HUES48 (cell line): Measurements from ENCODE around the gene TTC38.

ENCODE experiments used
- H3K27ac ChIP-seq: one replicate; pipeline ENCODE4 v1.7.0; 2013; ENCODE audit warnings: low read depth, low read length, inconsistent platforms
- H3K27me3 ChIP-seq: 2 replicates; pipeline ENCODE4 v1.6.1; 2013; ENCODE audit warnings: mild to moderate bottlenecking, low read length; ENCODE audit not compliant: control insufficient read depth, insufficient read depth
- H3K36me3 ChIP-seq: 2 replicates; pipeline ENCODE4 v1.6.1; 2013; ENCODE audit warnings: low read length; ENCODE audit not compliant: control insufficient read depth, insufficient read depth
- H3K4me1 ChIP-seq: 2 replicates; pipeline ENCODE4 v1.6.1; 2013; ENCODE audit warnings: mild to moderate bottlenecking, low read length; ENCODE audit not compliant: control insufficient read depth, insufficient read depth
- H3K4me3 ChIP-seq: 2 replicates; pipeline ENCODE4 v1.5.1; 2013; ENCODE audit warnings: mild to moderate bottlenecking, low read depth, low read length
- H3K9ac ChIP-seq: 2 replicates; pipeline ENCODE4 v1.6.1; 2013; ENCODE audit warnings: mild to moderate bottlenecking, low read depth, low read length, moderate library complexity
- H3K9me3 ChIP-seq: 2 replicates; pipeline ENCODE4 v1.6.1; 2013; ENCODE audit warnings: low read length; ENCODE audit not compliant: control insufficient read depth, insufficient read depth

The TTC38 gene

DNA sequence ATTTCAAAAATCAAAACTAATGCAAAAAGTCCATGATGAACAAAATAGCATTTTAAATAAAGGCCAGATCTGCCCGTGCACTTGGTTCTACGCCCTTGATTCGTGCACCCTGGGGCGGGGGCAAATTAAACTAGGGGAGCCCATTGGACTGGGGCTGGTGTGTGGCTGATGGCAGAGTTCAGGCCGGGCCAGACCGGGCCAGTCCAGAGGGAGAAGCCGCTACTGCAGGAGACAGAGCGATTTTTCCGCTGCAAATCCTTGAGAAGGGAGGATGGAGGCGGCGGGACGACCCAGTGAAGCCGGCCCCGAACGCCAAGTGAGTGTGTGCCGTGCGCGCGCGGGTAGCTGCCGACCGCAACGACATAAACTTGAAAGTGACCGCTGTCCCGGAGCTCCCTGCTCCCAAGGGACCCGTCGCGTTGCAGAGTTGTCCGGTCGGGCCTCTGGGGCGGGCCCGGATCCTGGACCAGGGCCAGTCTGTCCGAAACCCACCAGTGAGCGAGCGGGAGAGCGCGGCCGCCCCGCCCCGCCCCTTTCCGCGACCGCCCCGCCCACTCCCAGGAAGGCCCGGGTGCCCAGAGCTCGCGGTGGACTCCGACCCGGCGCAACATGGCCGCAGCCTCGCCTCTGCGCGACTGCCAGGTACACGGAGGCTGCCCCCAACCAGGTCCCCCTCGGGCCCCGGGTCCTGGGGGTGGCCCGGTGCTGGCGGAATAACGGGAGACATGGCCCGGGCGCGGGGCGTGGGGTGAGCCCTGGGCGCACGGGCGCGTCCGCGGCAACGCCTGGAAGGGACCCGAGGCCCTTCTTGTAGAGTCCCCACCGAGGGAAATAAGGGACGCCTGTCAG lies at the start of gene TTC38:
TTC38 (plus strand) TSS at position 578 of the 849 bp plus-strand sequence; CDS start at position 610, 32 bp downstream.
- Histone ChIP-seq H3K9me3 (peaks cover 6% of the 10 kb centered on the region; the same call in 1 of the 2 replicates), H3K9ac (no peak within 1 kb of the TSS), H3K4me1 (no peaks in the 10 kb centered on the region), H3K27ac (no peak within 1 kb of the TSS), H3K4me3 (peak within 1 kb of the TSS; percentile 77), H3K36me3 (peaks cover 6% of the 10 kb centered on the region), H3K27me3 (peaks cover 26% of the 10 kb centered on the region)

DNA sequence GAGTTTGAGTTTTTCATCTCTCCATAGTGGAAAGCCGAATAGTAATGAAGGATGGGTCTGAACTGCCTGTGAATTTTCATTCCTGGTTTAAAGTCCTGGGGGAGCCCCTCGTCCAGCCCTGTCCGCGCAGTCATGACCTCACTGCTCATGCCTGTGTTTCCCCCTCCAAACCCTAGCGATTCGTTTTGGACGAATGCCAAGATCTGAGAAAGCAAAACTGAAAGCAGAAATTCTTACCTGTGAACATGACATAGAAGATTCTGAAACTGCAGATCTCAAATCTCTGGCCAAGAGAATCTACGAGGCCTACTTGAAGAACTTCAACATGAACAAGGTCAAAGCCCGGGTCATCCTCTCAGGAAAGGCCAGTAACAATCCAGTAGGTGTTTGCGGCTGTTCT lies 48.2 kb upstream of the TTC38 start:
- Histone ChIP-seq H3K27ac (no peak overlapping the region), H3K4me3 (no peak overlapping the region), H3K4me1 (no peaks in the 10 kb centered on the region), H3K9me3 (no peaks in the 10 kb centered on the region), H3K9ac (no peak overlapping the region), H3K36me3 (no peaks in the 10 kb centered on the region), H3K27me3 (no peaks in the 10 kb centered on the region)

DNA sequence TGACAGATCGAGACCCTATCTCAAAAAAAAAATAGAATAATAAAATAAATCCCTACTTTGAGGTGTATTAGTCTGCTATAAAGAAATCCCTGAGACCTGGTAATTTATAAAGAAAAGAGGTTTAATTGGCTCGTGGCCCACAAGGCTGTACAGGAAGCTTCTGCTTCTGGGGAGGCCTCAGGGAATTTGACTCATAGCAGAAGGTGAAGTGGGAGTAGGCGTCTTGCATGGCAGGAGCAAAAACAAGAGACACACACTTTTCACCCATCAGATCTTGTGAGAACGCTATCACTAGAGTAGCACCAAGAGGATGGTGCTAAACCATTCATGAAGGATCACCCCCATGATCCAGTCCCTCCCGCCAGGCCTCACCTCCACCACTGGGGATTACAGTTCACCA lies 46.9 kb upstream of the TTC38 start:
- H3K9ac ChIP-seq: no peak overlapping the region
- no peaks in the 10 kb centered on the region for H3K27me3 ChIP-seq
- H3K4me1 ChIP-seq: no peaks in the 10 kb centered on the region
- no peak overlapping the region for H3K4me3 ChIP-seq
- H3K9me3 ChIP-seq: no peaks in the 10 kb centered on the region
- H3K27ac ChIP-seq: no peak overlapping the region
- no peaks in the 10 kb centered on the region for H3K36me3 ChIP-seq

DNA sequence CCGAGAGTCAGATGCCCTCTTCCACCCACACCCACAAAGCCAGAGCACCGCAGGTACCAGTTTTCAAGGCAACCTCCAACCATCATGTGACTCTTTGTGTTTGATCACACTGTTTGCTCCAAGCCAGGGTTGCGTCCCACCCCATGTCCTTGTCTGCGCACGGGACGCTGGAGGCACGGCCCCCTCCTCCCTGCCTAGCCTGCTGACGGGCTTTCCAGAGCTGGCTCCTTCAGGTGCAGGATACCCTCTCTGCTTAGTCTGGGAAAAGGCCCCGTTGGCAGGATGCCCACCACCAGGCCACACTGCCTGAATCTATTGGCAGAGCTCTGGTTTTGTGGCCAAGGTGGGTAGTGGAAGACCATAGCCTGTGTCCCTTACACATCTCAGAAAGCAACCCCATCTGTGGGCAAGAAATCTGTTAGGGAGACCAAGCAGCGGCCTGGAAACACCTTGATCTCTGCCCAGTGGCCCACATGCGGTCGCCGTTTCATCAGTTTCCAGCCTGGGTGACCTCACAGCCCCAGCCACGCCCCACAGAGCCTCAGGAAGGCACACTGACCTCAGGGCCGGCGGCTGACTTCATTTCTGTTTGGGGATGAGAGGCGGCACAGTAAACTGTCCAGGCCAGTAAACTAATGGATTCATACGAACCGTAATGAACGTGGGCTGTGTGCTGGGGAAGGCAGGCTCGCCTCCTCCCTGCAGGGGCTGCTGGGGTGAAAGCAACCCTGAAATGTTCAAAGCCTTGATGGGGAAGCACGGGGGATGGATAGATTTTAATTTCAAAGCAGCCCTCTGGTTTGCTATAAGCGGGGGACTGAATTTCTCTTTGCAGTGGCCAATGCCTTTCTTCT lies 43.5 kb upstream of the TTC38 start:
- Histone ChIP-seq H3K27me3 (no peaks in the 10 kb centered on the region), H3K9me3 (no peaks in the 10 kb centered on the region), H3K4me3 (no peak overlapping the region), H3K4me1 (no peaks in the 10 kb centered on the region), H3K36me3 (no peaks in the 10 kb centered on the region), H3K9ac (no peak overlapping the region), H3K27ac (no peak overlapping the region)

DNA sequence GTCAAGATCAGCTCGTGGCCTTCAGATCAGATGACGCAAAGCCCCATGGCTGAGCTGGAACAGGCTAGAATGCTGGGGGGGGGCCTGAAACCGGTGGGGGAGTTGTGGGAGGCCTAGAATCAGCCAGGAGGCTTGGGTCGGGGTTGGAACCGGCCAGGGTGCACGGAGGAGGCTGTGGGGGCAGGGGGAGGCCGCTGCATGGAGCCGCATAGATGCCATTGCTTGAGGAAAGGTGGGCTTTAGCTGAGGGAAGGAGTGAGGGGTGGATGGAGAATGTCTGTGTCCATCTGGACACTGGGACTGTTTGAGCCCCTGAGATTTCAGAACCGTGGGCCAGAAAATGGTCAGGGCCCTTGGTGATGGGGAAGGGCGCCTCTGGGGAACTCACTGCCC lies 42.9 kb upstream of the TTC38 start:
- Histone ChIP-seq H3K36me3 (no peaks in the 10 kb centered on the region), H3K27ac (no peak overlapping the region), H3K9me3 (no peaks in the 10 kb centered on the region), H3K4me1 (no peaks in the 10 kb centered on the region), H3K9ac (no peak overlapping the region), H3K4me3 (no peak overlapping the region), H3K27me3 (no peaks in the 10 kb centered on the region)

DNA sequence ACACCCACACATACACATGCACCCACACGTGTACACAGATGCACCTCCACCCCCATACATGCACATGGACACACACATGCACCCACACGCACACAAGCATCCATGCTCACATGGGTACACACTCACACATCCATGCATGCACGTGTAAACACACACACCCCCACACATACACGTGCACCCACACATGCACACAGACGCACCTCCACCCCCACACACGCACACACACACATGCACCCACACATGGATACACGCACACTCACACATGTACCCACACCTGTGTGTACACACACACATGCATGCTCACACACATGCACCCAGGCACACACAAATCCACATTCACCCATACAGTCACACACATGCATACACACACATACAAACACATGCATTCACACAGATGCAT lies 42.2 kb upstream of the TTC38 start:
- Histone ChIP-seq H3K9me3 (no peaks in the 10 kb centered on the region), H3K4me1 (no peaks in the 10 kb centered on the region), H3K4me3 (no peak overlapping the region), H3K27ac (no peak overlapping the region), H3K9ac (no peak overlapping the region), H3K27me3 (no peaks in the 10 kb centered on the region), H3K36me3 (no peaks in the 10 kb centered on the region)

DNA sequence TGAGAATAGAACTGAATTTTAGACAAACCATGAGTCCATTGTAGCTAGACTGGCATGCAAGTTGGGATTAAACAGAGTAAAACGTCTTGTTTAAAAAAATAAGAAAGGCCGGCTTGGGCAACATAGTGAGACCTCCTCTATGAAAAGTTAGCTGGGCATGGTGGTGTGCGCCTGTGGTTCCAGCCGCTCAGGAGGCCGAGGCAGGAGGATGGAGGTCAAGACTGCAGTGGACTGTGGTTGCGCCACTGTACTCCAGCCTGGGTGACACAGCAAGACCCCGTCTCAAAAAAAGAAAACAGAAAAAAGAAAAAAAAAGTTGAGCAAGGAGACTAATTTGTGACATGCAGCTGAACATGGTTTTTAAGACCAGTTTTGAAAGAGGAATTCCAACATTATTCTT lies 41.2 kb upstream of the TTC38 start:
- no peaks in the 10 kb centered on the region for H3K4me1 ChIP-seq

DNA sequence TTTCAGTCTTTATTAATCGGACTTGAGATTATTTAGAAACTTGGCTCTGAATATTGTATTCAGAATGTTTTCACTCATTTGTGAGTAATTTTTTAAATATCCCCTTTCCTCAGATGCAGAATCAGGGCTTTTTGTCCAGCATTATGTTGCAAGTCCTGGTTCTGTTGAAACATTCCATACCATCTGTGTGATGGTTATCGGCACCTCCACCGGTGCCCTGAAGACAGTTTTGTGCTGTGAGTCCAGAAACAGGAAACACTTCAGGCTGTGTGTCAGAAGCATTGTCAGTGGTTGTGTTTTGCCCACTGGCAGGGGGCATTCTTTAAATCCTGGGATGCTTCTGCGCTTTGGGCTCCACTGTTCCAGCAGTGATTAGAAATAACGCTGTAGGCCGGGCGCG lies 38.1 kb upstream of the TTC38 start:
- Histone ChIP-seq H3K9ac (no peak overlapping the region), H3K4me1 (no peaks in the 10 kb centered on the region), H3K4me3 (no peak overlapping the region), H3K27me3 (no peaks in the 10 kb centered on the region), H3K36me3 (no peaks in the 10 kb centered on the region), H3K9me3 (no peaks in the 10 kb centered on the region), H3K27ac (no peak overlapping the region)

More for the DNA sequence above, 41.2 kb upstream of the TTC38 start:
- no peak overlapping the region for H3K4me3 ChIP-seq
- H3K36me3 ChIP-seq: no peaks in the 10 kb centered on the region
- H3K27me3 ChIP-seq: no peaks in the 10 kb centered on the region
- no peak overlapping the region for H3K27ac ChIP-seq
- H3K9me3 ChIP-seq: no peaks in the 10 kb centered on the region
- H3K9ac ChIP-seq: no peak overlapping the region

DNA sequence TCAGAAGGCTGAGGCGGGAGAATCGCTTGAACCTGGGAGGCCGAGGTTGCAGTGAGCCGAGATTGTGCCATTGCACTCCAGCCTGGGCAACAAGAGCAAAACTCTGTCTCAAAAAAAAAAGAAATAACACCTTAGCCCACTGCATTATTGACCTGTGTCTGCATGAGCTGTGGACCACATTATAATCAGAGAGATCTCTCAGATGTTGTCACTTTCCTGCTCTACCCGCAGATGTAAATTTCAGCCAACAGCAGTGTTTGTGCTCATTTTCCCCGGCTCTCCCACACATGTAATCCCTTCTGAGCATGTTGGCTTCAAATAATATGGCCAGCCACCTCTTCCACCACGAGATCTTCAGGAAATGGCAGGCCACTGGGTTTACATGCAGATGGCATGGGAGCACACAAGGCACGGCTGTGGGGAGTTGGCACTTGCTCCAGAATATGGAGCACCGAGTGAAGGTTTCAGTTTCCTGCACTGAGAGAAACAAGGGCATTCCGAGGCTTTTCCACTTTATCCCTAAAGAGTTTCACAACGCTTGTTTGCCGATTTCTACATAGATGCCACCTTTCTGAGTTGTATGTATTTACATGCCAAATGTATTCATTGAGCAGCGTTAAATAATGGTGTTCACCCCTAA lies 37.4 kb upstream of the TTC38 start:
- no peaks in the 10 kb centered on the region for H3K36me3 ChIP-seq

DNA sequence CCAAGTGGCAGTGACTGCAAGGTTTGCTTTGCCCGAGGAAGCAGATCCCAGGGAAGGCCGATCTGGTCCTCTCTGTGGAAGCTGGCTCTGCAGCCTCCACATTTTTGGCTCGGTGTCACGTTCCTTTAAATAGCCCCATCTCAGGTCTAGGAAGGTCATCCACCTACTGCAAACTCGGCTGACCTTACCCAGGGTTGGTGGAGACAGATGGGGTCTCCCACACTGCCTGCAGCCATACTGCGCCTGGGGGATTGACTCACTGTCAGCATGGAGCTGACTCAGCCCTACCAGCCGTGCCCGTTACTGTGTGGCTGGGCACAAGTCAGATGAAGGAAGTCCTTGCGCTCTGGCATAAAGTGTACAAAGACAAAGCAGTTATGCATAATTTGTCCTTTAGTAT lies 34.6 kb upstream of the TTC38 start:
- no peaks in the 10 kb centered on the region for H3K4me1 ChIP-seq
- no peaks in the 10 kb centered on the region for H3K27me3 ChIP-seq
- no peaks in the 10 kb centered on the region for H3K9me3 ChIP-seq
- no peak overlapping the region for H3K27ac ChIP-seq
- no peak overlapping the region for H3K4me3 ChIP-seq
- no peaks in the 10 kb centered on the region for H3K36me3 ChIP-seq
- no peak overlapping the region for H3K9ac ChIP-seq

More for the DNA sequence above, 37.4 kb upstream of the TTC38 start:
- H3K27me3 ChIP-seq: no peaks in the 10 kb centered on the region
- H3K9me3 ChIP-seq: no peaks in the 10 kb centered on the region
- H3K4me1 ChIP-seq: no peaks in the 10 kb centered on the region
- H3K27ac ChIP-seq: no peak overlapping the region
- H3K9ac ChIP-seq: no peak overlapping the region
- H3K4me3 ChIP-seq: no peak overlapping the region
